GM23338 (cell line): Measurements from ENCODE around the gene TPD52L2. TPM values are rescaled to one million over a fixed set of nuclear protein-coding genes. Genes with fewer than 3 reads are reported as not detected.
A peak's percentile ranks its signal among the peaks of the same experiment; 100 is the strongest.

ENCODE experiments used
- ATAC-seq: fragments of 200-7000 bp; cut with Tn5 transposase; 3 replicates; pipeline ENCODE4 v1.9.1; 2020
- DNase-seq: peaks from one replicate; pipeline ENCODE4 v3.0.0-alpha.2; 2015; ENCODE audit warnings: low spot score
- H2AFZ ChIP-seq: fragments of 200-600 bp; sonication (generic); 2 replicates; pipeline ENCODE4 v1.8.0; 2016; ENCODE audit warnings: antibody characterized with exemption, mild to moderate bottlenecking, moderate library complexity
- H3F3A ChIP-seq: fragments of 200-600 bp; sonication (generic); replicated peaks from 2 replicates; pipeline ENCODE4 v1.8.0; 2017; ENCODE audit warnings: antibody characterized with exemption, mixed run types, low read depth
- H3K27ac ChIP-seq: fragments of 200-600 bp; sonication (generic); 2 replicates; pipeline ENCODE4 v1.6.1; 2016; ENCODE audit warnings: low read depth
- H3K27me3 ChIP-seq: fragments of 200-600 bp; sonication (generic); 2 replicates; pipeline ENCODE4 v1.8.0; 2016; ENCODE audit warnings: mild to moderate bottlenecking, mixed run types, moderate library complexity; ENCODE audit not compliant: insufficient read depth
- H3K36me3 ChIP-seq: fragments of 200-600 bp; sonication (generic); 2 replicates; pipeline ENCODE4 v1.8.0; 2016; ENCODE audit warnings: mild to moderate bottlenecking; ENCODE audit not compliant: insufficient read depth
- H3K4me1 ChIP-seq: fragments of 200-600 bp; sonication (generic); 2 replicates; pipeline ENCODE4 v1.8.0; 2016; ENCODE audit warnings: mild to moderate bottlenecking, moderate library complexity; ENCODE audit not compliant: insufficient read depth
- H3K4me2 ChIP-seq: fragments of 200-600 bp; sonication (generic); 2 replicates; pipeline ENCODE4 v1.7.1; 2017; ENCODE audit warnings: mixed run types
- H3K4me3 ChIP-seq: fragments of 200-600 bp; sonication (generic); 2 replicates; pipeline ENCODE4 v1.6.1; 2016; ENCODE audit warnings: mixed run types
- H3K79me2 ChIP-seq: fragments of 200-600 bp; sonication (generic); replicated peaks from 2 replicates; pipeline ENCODE4 v1.8.0; 2017; ENCODE audit warnings: mild to moderate bottlenecking; ENCODE audit not compliant: insufficient read depth
- H3K9me2 ChIP-seq: fragments of 200-600 bp; sonication (generic); 2 replicates; pipeline ENCODE4 v1.8.0; 2017; ENCODE audit not compliant: insufficient read depth
- H4K20me1 ChIP-seq: fragments of 200-600 bp; sonication (generic); replicated peaks from 2 replicates; pipeline ENCODE4 v1.8.0; 2017; ENCODE audit warnings: mild to moderate bottlenecking; ENCODE audit not compliant: insufficient read depth
- H3K27ac Mint-ChIP-seq: 2 replicates; pipeline ENCODE4 v1.8.0; 2020; ENCODE audit warnings: inconsistent platforms, mild to moderate bottlenecking, moderate library complexity, mixed read lengths
- H3K27me3 Mint-ChIP-seq: 3 replicates; pipeline ENCODE4 v1.8.0; 2022; ENCODE audit warnings: low read depth, mild to moderate bottlenecking, moderate library complexity, mixed read lengths, inconsistent platforms; ENCODE audit not compliant: insufficient read depth, poor library complexity
- H3K36me3 Mint-ChIP-seq: 3 replicates; pipeline ENCODE4 v1.8.0; 2021; ENCODE audit warnings: low read depth, mild to moderate bottlenecking, inconsistent platforms, moderate library complexity, mixed read lengths
- H3K4me1 Mint-ChIP-seq: 3 replicates; pipeline ENCODE4 v1.8.0; 2020; ENCODE audit warnings: mild to moderate bottlenecking, inconsistent platforms, mixed read lengths
- H3K4me3 Mint-ChIP-seq: 3 replicates; pipeline ENCODE4 v1.8.0; 2021; ENCODE audit warnings: moderate library complexity, mild to moderate bottlenecking, inconsistent platforms, mixed read lengths
- H3K9me3 Mint-ChIP-seq: 3 replicates; pipeline ENCODE4 v1.8.0; 2020; ENCODE audit warnings: moderate library complexity, mild to moderate bottlenecking, inconsistent platforms, mixed read lengths
- CREB1 ChIP-seq: fragments of 250-450 bp; sonication (Bioruptor Pico); IDR thresholded peaks from 2 replicates; pipeline ENCODE4 v1.5.0; 2020; ENCODE audit warnings: low read depth, mild to moderate bottlenecking, moderate library complexity
- POLR2AphosphoS5 ChIP-seq: IDR thresholded peaks from 2 replicates; pipeline ENCODE4 v1.6.1; 2016; ENCODE audit warnings: antibody characterized with exemption, low read depth
- STAT1 ChIP-seq: IDR thresholded peaks from one replicate; pipeline ENCODE4 v1.6.1; 2016; ENCODE audit warnings: antibody characterized with exemption; ENCODE audit not compliant: unreplicated experiment
- ZNF331 ChIP-seq: fragments of 250-450 bp; sonication (Bioruptor Pico); IDR thresholded peaks from 2 replicates; pipeline ENCODE4 v1.5.0; 2020; ENCODE audit warnings: low read depth, mild to moderate bottlenecking, moderate library complexity
- ZNF462 ChIP-seq: fragments of 250-450 bp; sonication (Bioruptor Pico); IDR thresholded peaks from 2 replicates; pipeline ENCODE4 v1.5.0; 2020; ENCODE audit warnings: mild to moderate bottlenecking, moderate library complexity
- polyA plus RNA-seq: library from polyadenylated mRNA; unstranded; fragments of >200 nt; fragmentation: Nextera tagmentation; extraction: Ambion mirVana; gene quantifications from 2 replicates; pipeline ENCODE4 v1.2.1, GENCODE V29; 2016
- total RNA-seq: library from RNA; depleted of rRNA; stranded (reverse); fragments of >200 nt; shearing (Covaris generic); gene quantifications from 2 replicates; pipeline ENCODE4 v1.2.3, GENCODE V29; 2014

TPD52L2 gene
- total and polyA plus RNA-seq, 2 experiments from 2014 or later = 40.2 to 103 TPM

GRCh38 chr20:63863021-63863797, 1.9 kb upstream of the TPD52L2 start:
- no peak for ATAC-seq
- Mint-ChIP-seq H3K27ac (peak overlapping the region; percentile 97), H3K9me3 (no peaks in the 10 kb centered on the region), H3K4me1 (peaks cover 42% of the 10 kb centered on the region), H3K4me3 (peak overlapping the region; percentile 94), H3K36me3 (peaks cover 13% of the 10 kb centered on the region), H3K27me3 (peaks cover 24% of the 10 kb centered on the region)
- H2AFZ ChIP-seq = no peak overlapping the region
- H3K4me2 ChIP-seq = peak overlapping the region; percentile 85
- no peak for TF ChIP-seq CREB1 (CRISPR knock-in tag)
- no peak for TF ChIP-seq ZNF331
- no peak for TF ChIP-seq ZNF462 (CRISPR knock-in tag)
- TF ChIP-seq POLR2AphosphoS5 = no peak
- TF ChIP-seq STAT1 = no peak
- H4K20me1 ChIP-seq = peaks cover 8% of the 10 kb centered on the region; the same call in 1 of the 2 replicates
- DNase-seq = no peak
- peaks cover 36% of the 10 kb centered on the region for H3K79me2 ChIP-seq
- no peaks in the 10 kb centered on the region for H3K27me3 ChIP-seq
- no peaks in the 10 kb centered on the region; the same call in 1 of the 2 replicates for H3K36me3 ChIP-seq
- peaks cover 33% of the 10 kb centered on the region for H3F3A ChIP-seq
- H3K9me2 ChIP-seq = no peaks in the 10 kb centered on the region
- H3K27ac ChIP-seq = peak overlapping the region; percentile 93; the same call in 1 of the 2 replicates
- peak overlapping the region; percentile 93 for H3K4me3 ChIP-seq
- H3K4me1 ChIP-seq = peaks cover 38% of the 10 kb centered on the region
